ENCODE measurements around the gene PKHD1.

PKHD1 gene

GRCh38 chr6:52015953-52016352 lies 71.5 kb downstream of the PKHD1 start:
- TF ChIP-seq CTCF (IDR thresholded peaks at IDR 0.05; ENCODE audit: insufficient read depth, missing control alignments), result no peak
- DNase-seq (ENCODE audit: insufficient read length, low spot score), result no peak
- no peak for FAIRE-seq

GRCh38 chr6:52014391-52014790 lies 73.0 kb downstream of the PKHD1 start:
- FAIRE-seq (no peak), DNase-seq (ENCODE audit: insufficient read length, low spot score) (no peak)
- TF ChIP-seq CTCF (IDR thresholded peaks at IDR 0.05; ENCODE audit: insufficient read depth, missing control alignments), result no peak

- no peak for DNase-seq (ENCODE audit: insufficient read length, low spot score)
- TF ChIP-seq CTCF (IDR thresholded peaks at IDR 0.05; ENCODE audit: insufficient read depth, missing control alignments), result no peak
- no peak for FAIRE-seq
These were observed 74.4 kb downstream of the PKHD1 start for GRCh38 chr6:52013035-52013434.

GRCh38 chr6:52012582-52012981 lies 74.8 kb downstream of the PKHD1 start:
- FAIRE-seq (no peak), DNase-seq (ENCODE audit: insufficient read length, low spot score) (no peak)
- TF ChIP-seq CTCF (IDR thresholded peaks at IDR 0.05; ENCODE audit: insufficient read depth, missing control alignments), result no peak

- DNase-seq (ENCODE audit: insufficient read length, low spot score), result no peak
- no peak for FAIRE-seq
- no peak for TF ChIP-seq CTCF (IDR thresholded peaks at IDR 0.05; ENCODE audit: insufficient read depth, missing control alignments)
These were observed 76.6 kb downstream of the PKHD1 start for GRCh38 chr6:52010806-52011205.

- no peak for FAIRE-seq
- DNase-seq (ENCODE audit: insufficient read length, low spot score), result no peak
- no peak for TF ChIP-seq CTCF (IDR thresholded peaks at IDR 0.05; ENCODE audit: insufficient read depth, missing control alignments)
These were observed 77.3 kb downstream of the PKHD1 start for GRCh38 chr6:52010145-52010544.

GRCh38 chr6:52009466-52010140 lies 77.8 kb downstream of the PKHD1 start:
- TF ChIP-seq CTCF (IDR thresholded peaks at IDR 0.05; ENCODE audit: insufficient read depth, missing control alignments), result no peak
- FAIRE-seq (no peak), DNase-seq (ENCODE audit: insufficient read length, low spot score) (no peak)
